HUES6 (cell line): ENCODE data around the gene TSPAN32.

ENCODE experiments used
- H3K27ac ChIP-seq: 2 replicates; pipeline ENCODE4 v1.7.0; 2013; ENCODE audit warnings: low read depth, mild to moderate bottlenecking, low read length, inconsistent platforms
- H3K27me3 ChIP-seq: 2 replicates; pipeline ENCODE4 v1.6.1; 2013; ENCODE audit warnings: low read length; ENCODE audit not compliant: control insufficient read depth, insufficient read depth
- H3K36me3 ChIP-seq: 2 replicates; pipeline ENCODE4 v1.6.1; 2013; ENCODE audit warnings: low read length; ENCODE audit not compliant: control insufficient read depth, insufficient read depth
- H3K4me1 ChIP-seq: 2 replicates; pipeline ENCODE4 v1.6.1; 2013; ENCODE audit warnings: low read length; ENCODE audit not compliant: control insufficient read depth, insufficient read depth
- H3K4me3 ChIP-seq: 2 replicates; pipeline ENCODE4 v1.5.1; 2013; ENCODE audit warnings: low read depth, low read length
- H3K9ac ChIP-seq: one replicate; pipeline ENCODE4 v1.6.1; 2013; ENCODE audit warnings: mild to moderate bottlenecking, low read length
- H3K9me3 ChIP-seq: 2 replicates; pipeline ENCODE4 v1.6.1; 2013; ENCODE audit warnings: low read depth, low read length; ENCODE audit not compliant: control insufficient read depth, insufficient read depth

TSPAN32 gene

GRCh38 chr11:2293531-2293971 is 8.3 kb upstream of the TSPAN32 start:
- H3K4me1 ChIP-seq, result no peaks in the 10 kb centered on the region; the same call in 1 of the 2 replicates
- H3K36me3 ChIP-seq, result no peaks in the 10 kb centered on the region
- no peak overlapping the region for H3K4me3 ChIP-seq
- no peaks in the 10 kb centered on the region for H3K9me3 ChIP-seq
- no peak overlapping the region for H3K9ac ChIP-seq
- H3K27ac ChIP-seq, result no peak overlapping the region
- H3K27me3 ChIP-seq, result peaks cover 32% of the 10 kb centered on the region

GRCh38 chr11:2293984-2294925 is 7.6 kb upstream of the TSPAN32 start:
- no peak overlapping the region for H3K4me3 ChIP-seq
- no peak overlapping the region for H3K9ac ChIP-seq
- no peaks in the 10 kb centered on the region for H3K9me3 ChIP-seq
- no peak overlapping the region for H3K27ac ChIP-seq
- no peaks in the 10 kb centered on the region; the same call in 1 of the 2 replicates for H3K4me1 ChIP-seq
- no peaks in the 10 kb centered on the region for H3K36me3 ChIP-seq
- peaks cover 28% of the 10 kb centered on the region for H3K27me3 ChIP-seq

- Histone ChIP-seq H3K4me3 (no peak overlapping the region), H3K9ac (no peak overlapping the region), H3K27me3 (peaks cover 22% of the 10 kb centered on the region), H3K36me3 (no peaks in the 10 kb centered on the region), H3K27ac (no peak overlapping the region), H3K9me3 (no peaks in the 10 kb centered on the region), H3K4me1 (no peaks in the 10 kb centered on the region; the same call in 1 of the 2 replicates)
These were observed 6.9 kb upstream of the TSPAN32 start for GRCh38 chr11:2294926-2295290.

GRCh38 chr11:2295971-2296912 is 5.6 kb upstream of the TSPAN32 start:
- H3K4me3 ChIP-seq, result no peak overlapping the region
- no peak overlapping the region for H3K9ac ChIP-seq
- H3K9me3 ChIP-seq, result no peaks in the 10 kb centered on the region
- H3K27me3 ChIP-seq, result peaks cover 15% of the 10 kb centered on the region
- no peaks in the 10 kb centered on the region for H3K36me3 ChIP-seq
- no peaks in the 10 kb centered on the region for H3K4me1 ChIP-seq
- H3K27ac ChIP-seq, result no peak overlapping the region

GRCh38 chr11:2296913-2297622 is 4.7 kb upstream of the TSPAN32 start:
- Histone ChIP-seq H3K4me3 (no peak overlapping the region), H3K27ac (no peak overlapping the region), H3K9ac (no peak overlapping the region), H3K4me1 (no peaks in the 10 kb centered on the region; the same call in 1 of the 2 replicates), H3K27me3 (peaks cover 15% of the 10 kb centered on the region), H3K9me3 (no peaks in the 10 kb centered on the region), H3K36me3 (no peaks in the 10 kb centered on the region)

GRCh38 chr11:2297623-2298030 is 4.2 kb upstream of the TSPAN32 start:
- no peaks in the 10 kb centered on the region for H3K36me3 ChIP-seq
- peaks cover 15% of the 10 kb centered on the region for H3K27me3 ChIP-seq
- H3K9me3 ChIP-seq, result no peaks in the 10 kb centered on the region
- H3K27ac ChIP-seq, result no peak overlapping the region
- H3K9ac ChIP-seq, result no peak overlapping the region
- H3K4me3 ChIP-seq, result no peak overlapping the region
- no peaks in the 10 kb centered on the region; the same call in 1 of the 2 replicates for H3K4me1 ChIP-seq

GRCh38 chr11:2298131-2298794 is 3.5 kb upstream of the TSPAN32 start:
- Histone ChIP-seq H3K27me3 (peaks cover 14% of the 10 kb centered on the region), H3K36me3 (no peaks in the 10 kb centered on the region), H3K4me1 (no peaks in the 10 kb centered on the region; the same call in 1 of the 2 replicates), H3K9ac (no peak overlapping the region), H3K4me3 (no peak overlapping the region), H3K27ac (no peak overlapping the region), H3K9me3 (no peaks in the 10 kb centered on the region)

- no peaks in the 10 kb centered on the region for H3K9me3 ChIP-seq
- no peak overlapping the region for H3K4me3 ChIP-seq
- peaks cover 6% of the 10 kb centered on the region for H3K27me3 ChIP-seq
- H3K36me3 ChIP-seq, result no peaks in the 10 kb centered on the region
- no peak overlapping the region for H3K9ac ChIP-seq
- H3K27ac ChIP-seq, result no peak overlapping the region
- no peaks in the 10 kb centered on the region; the same call in 1 of the 2 replicates for H3K4me1 ChIP-seq
These were observed 2.7 kb upstream of the TSPAN32 start for GRCh38 chr11:2298795-2299761.

- H3K4me1 ChIP-seq, result no peaks in the 10 kb centered on the region; the same call in 1 of the 2 replicates
- H3K4me3 ChIP-seq, result no peak overlapping the region
- H3K27ac ChIP-seq, result no peak overlapping the region
- H3K27me3 ChIP-seq, result peaks cover under 1% of the 10 kb centered on the region; the same call in 1 of the 2 replicates
- no peaks in the 10 kb centered on the region for H3K36me3 ChIP-seq
- H3K9ac ChIP-seq, result no peak overlapping the region
- H3K9me3 ChIP-seq, result no peaks in the 10 kb centered on the region
These were observed 2.0 kb upstream of the TSPAN32 start for GRCh38 chr11:2299773-2300172.
